PFSK-1 (cell line): ENCODE data around the gene SEMA3D.

Experiments used
- FOXP2 ChIP-seq: optimal IDR thresholded peaks from 2 replicates; pipeline ENCODE3; 2011; ENCODE audit warnings: borderline replicate concordance, control low read depth, inconsistent platforms; ENCODE audit not compliant: insufficient read depth; ENCODE audit errors: extremely low read length, extremely low read depth
- POLR2AphosphoS5 ChIP-seq: IDR thresholded peaks from 2 replicates; pipeline ENCODE4 v1.6.1; 2012; ENCODE audit warnings: low read depth, mild to moderate bottlenecking, control low read depth, low read length, moderate library complexity
- REST ChIP-seq, 2 experiments: IDR thresholded peaks; 2 replicates each; pipeline versions ENCODE4 v1.6.1 to v1.8.0; 2011 to 2012; ENCODE audit warnings: low read depth in 2 of 2, low read length in 2 of 2, control low read depth in 1 of 2, inconsistent platforms in 1 of 2, mild to moderate bottlenecking in 1 of 2, moderate library complexity in 1 of 2; ENCODE audit not compliant: insufficient read depth in 1 of 2
- SIN3A ChIP-seq: IDR thresholded peaks from 2 replicates; pipeline ENCODE4 v1.6.1; 2012; ENCODE audit warnings: mild to moderate bottlenecking, low read length, moderate library complexity, borderline replicate concordance; ENCODE audit not compliant: insufficient read depth
- TAF1 ChIP-seq: IDR thresholded peaks from 2 replicates; pipeline ENCODE4 v1.6.1; 2012; ENCODE audit warnings: low read length, control low read depth, borderline replicate concordance; ENCODE audit not compliant: insufficient read depth

Gene SEMA3D

GRCh38 chr7:85133006-85133405 lies 53.9 kb downstream of the SEMA3D start:
- no peak for TF ChIP-seq FOXP2

GRCh38 chr7:85130702-85131101 lies 56.2 kb downstream of the SEMA3D start:
- TF ChIP-seq REST (IDR thresholded peaks at IDR 0.05; ENCODE audit: insufficient read depth in 1 of 2, low read depth in 2 of 2, low read length in 2 of 2) = no peak
- no peak for TF ChIP-seq FOXP2
- TF ChIP-seq SIN3A = no peak
- no peak for TF ChIP-seq POLR2AphosphoS5
- TF ChIP-seq TAF1 = no peak

DNA sequence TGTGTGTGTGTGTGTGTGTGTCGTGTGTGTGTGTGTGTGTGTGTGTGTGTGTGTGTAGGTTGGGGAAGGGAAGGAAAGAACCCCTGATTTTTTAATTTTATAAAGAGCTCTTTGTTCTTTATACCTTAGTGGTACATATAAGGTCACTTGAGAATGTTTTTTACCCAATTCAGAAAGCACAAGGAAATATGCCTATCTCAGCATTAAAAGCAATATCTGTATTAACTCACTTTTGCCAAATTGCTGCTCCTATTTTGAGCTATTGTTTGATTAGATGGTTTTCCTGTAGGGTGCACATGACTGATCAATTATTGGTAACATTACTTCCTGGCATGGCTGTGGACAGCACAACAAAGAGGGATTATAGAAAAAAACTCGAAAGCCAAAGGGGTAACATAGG lies 60.5 kb downstream of the SEMA3D start:
- TF ChIP-seq TAF1 = no peak
- no peak for TF ChIP-seq REST (IDR thresholded peaks at IDR 0.05; ENCODE audit: insufficient read depth in 1 of 2, low read depth in 2 of 2, low read length in 2 of 2)
- TF ChIP-seq POLR2AphosphoS5 = no peak
- no peak for TF ChIP-seq SIN3A
- no peak for TF ChIP-seq FOXP2

GRCh38 chr7:85125651-85126131 lies 61.2 kb downstream of the SEMA3D start:
- no peak for TF ChIP-seq REST (IDR thresholded peaks at IDR 0.05; ENCODE audit: insufficient read depth in 1 of 2, low read depth in 2 of 2, low read length in 2 of 2)
- no peak for TF ChIP-seq TAF1
- TF ChIP-seq POLR2AphosphoS5 = no peak
- TF ChIP-seq FOXP2 = no peak
- TF ChIP-seq SIN3A = no peak

- no peak for TF ChIP-seq SIN3A
Measured at GRCh38 chr7:85125176-85125575, 61.7 kb downstream of the SEMA3D start.

DNA sequence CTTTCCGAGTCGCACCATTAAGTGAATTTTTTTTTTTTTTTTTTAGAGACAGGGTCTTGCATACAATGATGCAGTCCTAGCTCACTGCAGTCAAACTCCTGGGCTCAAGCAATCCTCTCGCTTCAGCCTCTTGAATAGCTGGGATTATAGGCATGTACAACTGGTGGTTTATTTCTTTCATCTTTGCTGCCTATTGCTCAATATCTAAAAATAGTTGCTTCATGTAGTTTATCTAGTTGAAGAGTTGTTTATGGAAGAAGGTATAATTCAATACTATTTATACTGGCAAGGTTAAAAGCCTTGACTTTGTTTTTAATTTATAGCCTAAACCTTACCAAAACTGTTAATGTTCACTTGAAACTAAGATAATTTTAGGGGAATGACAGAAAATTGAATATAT lies 66.9 kb downstream of the SEMA3D start:
- no peak for TF ChIP-seq SIN3A
- no peak for TF ChIP-seq REST (IDR thresholded peaks at IDR 0.05; ENCODE audit: insufficient read depth in 1 of 2, low read depth in 2 of 2, low read length in 2 of 2)
- TF ChIP-seq POLR2AphosphoS5 = no peak
- no peak for TF ChIP-seq FOXP2
- TF ChIP-seq TAF1 = no peak
